HG03457 (cell line): ENCODE results near the gene TKT.
A peak's percentile ranks its signal among the peaks of the same experiment; 100 is the strongest.

Source experiments
- ATAC-seq: cut with Tn5 transposase; IDR thresholded peaks from one replicate; pipeline ENCODE4 v1.9.1; 2021; ENCODE audit warnings: moderate number of reproducible peaks; ENCODE audit not compliant: unreplicated experiment

Gene TKT

DNA sequence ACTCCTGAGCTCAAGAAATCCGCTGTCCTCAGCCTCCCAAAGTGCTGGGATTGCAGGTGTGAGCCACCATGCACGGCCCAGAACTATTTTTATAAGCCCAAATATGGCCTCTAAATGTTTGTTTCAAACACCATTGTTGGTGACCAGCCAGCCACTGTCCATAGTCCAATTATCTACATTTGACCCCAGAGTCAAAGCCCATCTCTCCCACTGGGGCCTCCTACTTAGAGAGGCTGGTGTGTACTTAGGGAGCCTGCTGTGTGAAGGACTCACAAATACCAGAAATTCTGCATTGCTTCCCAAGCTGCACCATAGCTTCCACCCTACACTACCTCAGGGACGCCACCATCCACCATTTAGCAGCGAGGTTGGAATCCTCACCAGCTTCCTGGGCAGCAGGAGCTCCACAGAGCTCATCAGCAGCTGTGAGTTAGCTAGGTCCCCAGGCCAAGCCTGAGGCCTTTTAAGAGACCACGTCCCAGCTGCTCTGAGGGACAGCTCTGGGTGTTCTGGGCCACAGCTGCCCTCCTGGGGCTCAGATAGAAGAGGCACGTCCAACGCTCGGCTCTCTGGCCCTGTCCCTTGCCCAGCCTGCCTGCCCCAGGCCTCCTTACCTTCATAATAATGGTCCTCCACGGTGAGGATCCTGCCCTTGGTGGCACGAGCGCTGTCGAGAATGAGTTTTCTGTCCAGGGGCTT is 29.5 kb downstream of the TKT start:
- no peak for ATAC-seq

DNA sequence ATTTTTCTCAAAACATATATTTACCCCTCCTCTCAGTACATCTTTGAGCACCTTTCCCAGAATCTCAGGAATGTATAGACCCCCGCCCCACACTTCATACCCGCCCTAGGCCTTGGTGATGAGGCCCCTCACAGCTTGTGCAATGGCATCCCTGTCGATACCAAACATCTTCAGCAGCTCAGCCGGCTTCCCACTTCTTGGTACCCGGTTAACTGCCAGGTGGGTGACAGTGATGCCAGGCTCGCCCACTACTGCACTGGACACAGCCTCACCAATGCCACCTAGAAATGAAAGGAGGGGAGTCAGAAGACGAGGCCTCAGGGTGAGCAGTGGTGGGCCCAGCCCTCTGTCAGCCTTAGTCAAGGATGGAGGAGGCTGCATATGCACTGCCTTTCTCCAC is 30.2 kb downstream of the TKT start:
- ATAC-seq = no peak

DNA sequence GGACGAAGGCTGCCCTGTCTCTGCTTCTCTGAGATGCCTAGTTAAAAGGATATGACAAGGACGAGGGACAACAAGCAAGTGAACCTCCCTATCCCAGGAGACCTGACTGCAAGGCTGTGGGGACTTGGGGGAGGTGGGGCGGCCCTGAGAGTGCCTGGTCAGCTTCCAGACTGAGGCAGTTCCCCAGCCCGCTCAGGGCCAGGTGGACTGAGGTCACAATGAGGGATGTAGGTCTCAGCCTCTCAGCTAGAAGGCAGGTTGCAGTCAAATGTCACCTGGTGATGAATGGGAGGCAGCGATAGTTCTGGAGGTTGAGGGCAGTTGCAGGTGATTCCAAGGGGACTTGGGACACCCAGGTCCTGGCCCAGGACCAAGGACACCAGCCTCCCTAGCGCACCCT is 30.6 kb downstream of the TKT start:
- no peak for ATAC-seq

DNA sequence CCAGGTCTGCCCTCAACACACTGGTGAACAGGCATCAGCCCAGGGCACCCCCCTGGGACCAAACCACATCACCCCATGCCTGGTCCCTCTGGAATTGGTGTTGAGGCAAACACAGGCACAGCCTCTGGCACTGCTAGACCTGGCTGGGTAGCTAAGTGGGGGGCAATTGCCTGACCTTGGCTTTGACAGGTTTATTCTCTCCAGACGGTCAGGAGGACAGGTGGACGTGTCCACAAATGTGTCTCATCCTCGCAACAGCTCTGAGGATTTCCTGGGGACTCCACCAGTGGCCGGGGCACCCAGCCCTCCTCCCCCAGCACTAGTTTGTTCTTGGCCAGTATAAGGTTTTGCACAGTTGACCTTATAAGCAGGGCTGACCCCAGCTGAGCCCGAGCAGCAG is 31.3 kb downstream of the TKT start:
- no peak for ATAC-seq

GRCh38 chr3:53224026-53224425 is 31.8 kb downstream of the TKT start:
- no peak for ATAC-seq

DNA sequence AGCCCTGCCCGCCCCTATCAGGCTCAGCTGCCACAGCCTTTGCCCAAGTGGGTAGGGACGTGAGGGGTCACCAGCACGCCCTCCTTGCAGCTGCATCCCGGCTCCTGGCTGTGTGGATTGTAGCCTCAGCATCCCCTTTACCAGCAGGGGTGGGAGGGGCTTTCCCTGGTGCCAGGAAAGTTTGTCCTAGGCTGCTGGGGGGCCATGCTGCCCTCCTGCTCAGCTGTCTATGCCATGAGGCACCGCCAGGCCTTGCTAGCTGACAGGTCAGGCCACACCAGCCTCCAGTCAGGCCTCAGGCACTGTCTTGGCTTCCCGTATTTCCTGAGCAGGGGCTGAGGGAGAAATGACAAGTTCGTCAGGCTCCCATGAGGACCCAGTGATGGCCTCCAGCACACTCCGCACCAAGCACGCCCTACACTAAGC is 32.3 kb downstream of the TKT start:
- ATAC-seq = no peak

DNA sequence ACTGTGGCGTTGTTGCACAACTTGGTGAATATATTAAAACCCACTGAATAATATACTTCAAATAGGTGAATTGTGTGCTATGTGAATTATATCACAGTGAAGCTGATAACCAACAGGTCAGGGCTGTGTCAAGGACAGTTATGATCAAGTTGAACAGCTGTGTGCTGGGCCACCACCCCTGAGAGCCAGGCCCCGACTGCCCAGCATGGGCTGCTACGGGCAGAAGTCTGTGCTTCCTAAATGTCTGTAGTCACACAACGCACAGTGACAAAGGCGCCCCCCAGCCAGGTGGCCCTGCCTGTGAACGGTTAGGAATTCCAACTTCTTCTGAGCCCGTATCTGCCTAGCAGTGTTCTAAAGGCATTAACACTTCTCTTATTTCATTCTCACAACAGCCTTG is 32.8 kb downstream of the TKT start:
- no peak for ATAC-seq

- no peak for ATAC-seq
Measured at GRCh38 chr3:53222183-53222901, 33.5 kb downstream of the TKT start.

DNA sequence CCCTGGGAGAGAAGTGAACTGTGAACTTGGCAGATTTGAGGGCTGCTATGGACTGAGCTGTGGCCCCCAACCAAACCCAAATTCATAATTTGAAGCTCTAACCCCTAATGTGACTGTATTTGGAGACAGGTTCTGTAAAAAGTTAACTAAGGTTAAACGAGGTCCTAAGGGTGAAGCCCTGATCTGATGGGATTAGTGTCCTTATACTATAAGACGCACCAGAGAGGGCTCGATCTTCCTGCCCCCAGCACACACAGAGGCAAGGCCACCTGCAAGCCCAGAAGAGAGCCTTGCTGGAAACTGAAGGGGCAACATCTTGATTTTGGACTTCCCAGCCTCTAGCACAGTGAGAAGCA is 34.0 kb downstream of the TKT start:
- ATAC-seq = no peak

DNA sequence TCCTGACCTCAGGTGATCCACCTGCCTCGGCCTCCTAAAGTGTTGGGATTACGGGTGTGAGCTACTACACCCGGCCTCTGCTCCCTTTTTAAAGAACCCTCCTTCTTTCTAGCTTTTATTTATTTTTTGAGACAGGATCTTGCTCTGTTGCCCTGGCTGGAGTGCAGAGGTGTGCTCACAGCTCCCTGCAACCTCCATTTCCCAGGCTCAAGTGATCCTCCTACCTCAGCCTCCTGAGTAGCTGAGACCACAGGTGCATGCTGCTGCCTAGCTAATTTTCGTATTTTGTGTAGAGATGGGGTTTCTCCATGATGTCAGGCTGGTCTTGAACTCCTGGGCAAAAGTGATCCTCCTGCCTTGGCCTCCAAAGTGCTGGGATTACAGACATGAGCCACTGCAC is 34.5 kb downstream of the TKT start:
- no peak for ATAC-seq

DNA sequence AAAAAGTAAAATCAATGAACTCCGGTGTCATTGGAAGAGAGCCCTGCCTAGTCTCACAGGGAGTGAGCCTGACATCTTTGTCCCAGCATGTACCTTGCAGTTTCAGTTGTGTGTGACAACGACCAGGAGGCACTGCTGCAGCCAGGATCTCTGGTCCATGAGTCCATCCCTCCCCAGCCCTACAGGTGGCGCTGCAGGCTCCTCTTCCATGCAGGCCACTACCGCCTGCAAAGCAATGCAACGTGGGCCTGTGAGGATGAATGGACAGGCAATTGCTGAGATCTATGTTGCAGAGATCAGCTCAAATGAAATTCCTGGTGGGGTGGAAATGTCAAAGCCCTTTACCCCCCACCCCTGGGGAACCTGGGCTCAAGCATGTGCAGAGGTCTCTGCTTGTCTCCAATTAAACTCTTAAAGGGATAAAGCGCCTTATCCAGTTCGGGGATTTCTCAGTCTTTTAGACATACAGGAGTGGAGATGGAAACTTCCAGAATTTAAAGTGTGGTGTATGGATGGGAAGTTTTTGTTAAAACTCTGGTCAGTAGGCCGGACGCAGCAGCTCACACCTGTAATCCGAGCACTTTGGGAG is 35.8 kb downstream of the TKT start:
- peak; percentile 77 for ATAC-seq

GRCh38 chr3:53218131-53218530 is 37.7 kb downstream of the TKT start:
- ATAC-seq = no peak

DNA sequence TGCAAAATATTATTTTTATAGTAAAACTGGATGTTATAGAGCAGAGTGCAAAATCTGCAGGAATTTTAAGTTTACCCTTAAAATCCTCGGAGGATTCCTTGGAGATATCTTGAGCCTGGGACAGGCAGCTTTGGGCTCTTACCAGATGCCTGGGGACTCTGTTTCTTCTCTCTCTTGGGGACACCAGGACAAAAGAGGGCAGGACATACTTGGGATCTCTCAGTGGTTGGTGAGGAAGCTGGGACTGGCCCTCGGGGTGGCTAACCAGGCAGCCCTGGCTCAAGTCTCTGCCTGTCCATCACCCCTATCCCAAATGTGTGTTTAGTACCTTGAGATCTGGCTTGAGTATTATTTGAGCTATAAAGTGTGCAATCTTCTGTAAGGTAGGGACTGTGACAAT is 38.6 kb downstream of the TKT start:
- no peak for ATAC-seq

DNA sequence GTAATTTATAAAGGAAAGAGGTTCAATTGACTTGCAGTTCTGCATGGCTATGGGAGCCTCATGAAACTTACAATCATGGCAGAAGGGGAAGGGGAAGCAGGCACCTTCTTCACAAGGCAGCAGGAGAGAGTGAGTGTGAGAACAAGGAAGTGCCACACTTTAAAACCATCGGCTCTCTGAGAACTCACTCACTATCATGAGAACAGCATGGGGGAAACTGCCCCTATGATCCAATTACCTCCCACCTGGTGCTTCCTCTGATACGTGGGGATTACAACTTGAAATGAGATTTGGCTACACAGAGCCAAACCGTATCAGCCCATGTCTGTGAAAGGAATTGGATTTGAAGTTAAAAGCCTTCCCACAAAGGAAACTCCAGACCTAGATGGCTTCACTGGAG is 39.1 kb downstream of the TKT start:
- ATAC-seq = no peak

- no peak for ATAC-seq
Measured at GRCh38 chr3:53215816-53216215, 40.0 kb downstream of the TKT start.

- no peak for ATAC-seq
Measured at GRCh38 chr3:53213276-53213675, 42.5 kb downstream of the TKT start.

GRCh38 chr3:53211706-53212702 is 43.8 kb downstream of the TKT start:
- ATAC-seq = no peak

DNA sequence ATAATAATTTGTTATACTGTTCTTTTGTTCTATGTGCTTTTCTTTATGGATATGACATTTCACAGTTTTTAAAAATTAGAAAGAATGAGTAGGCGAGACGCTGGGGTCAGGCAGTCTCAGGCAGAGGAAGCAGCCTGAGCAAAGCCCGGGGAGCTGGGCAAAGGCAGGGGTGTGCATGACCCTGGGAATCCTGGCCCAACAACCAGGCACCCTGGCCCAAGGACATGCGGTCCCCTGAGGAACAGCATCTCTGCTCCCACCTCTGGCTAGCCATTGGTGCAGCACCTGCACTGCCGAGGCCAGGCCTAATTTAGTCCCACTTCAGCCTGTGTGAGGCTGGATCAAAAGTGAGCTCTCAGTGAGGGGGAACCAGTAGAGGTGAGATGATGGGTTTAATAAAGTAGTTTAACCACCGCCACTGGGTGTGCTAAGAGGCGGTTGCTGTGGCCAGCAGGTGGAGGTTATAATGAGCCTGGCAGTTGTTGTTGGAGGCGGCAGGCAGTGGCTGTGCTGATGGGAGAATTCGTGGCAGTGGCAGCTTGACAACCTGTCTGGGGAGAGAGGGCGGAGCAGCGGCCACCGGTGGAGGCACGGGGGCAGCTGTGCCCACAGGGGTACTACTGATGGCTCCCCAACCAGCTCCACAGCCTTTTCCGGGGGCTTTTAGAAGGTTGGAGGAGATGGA is 53.3 kb downstream of the TKT start:
- no peak for ATAC-seq

DNA sequence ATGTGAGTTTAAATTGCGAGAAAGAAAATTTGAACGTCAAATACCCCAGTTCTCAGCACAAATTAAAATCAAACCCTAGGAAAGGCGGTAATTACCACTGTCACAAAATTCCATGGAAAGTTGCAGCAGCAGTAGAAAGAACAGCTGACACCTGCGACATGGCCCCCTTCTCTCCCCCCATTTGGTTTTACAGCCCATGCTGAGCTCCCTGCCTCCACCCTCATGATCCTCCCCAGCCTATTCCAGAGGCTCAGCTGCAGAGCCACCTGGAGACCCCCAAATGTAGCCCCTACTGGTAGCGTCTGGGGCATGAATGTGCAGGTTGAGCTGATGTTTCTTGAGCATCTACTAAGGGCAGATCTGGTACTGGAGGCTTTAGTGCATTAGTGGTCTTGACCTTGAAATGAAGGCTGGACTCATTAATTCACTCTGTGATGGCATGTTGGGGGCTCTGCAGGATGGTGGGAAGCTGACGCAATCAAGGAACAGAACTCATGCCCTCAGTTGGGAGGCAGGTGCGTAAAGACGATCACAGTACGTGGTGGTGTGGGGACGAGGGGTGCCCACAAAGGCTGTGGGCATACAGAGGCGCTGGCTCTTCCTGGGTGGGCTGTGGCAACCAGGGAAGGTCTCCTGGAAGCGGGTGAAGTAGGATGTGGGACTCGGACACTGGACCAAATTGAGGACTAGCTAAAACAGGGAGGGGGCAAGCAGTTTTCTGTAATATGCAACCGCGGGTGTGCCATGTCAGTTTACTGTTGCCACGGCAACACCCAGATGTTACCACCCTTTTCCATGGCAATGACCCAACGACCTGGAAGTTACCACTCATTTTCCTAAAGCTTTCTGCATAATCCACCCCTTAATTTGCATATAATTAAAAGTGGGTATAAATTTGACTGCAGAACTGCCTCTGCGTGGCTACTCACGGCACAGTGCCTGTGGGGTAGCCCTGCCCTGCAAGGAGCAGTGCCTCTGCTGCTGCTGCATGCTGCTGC is 55.0 kb downstream of the TKT start:
- ATAC-seq = no peak
